ENCODE data around the gene BRSK2.
"Not testable (repeated sequence)": the region's sequence is repeated elsewhere in the genome, so short reads cannot be mapped to it uniquely, and the experiment has no call there.

Gene BRSK2

DNA sequence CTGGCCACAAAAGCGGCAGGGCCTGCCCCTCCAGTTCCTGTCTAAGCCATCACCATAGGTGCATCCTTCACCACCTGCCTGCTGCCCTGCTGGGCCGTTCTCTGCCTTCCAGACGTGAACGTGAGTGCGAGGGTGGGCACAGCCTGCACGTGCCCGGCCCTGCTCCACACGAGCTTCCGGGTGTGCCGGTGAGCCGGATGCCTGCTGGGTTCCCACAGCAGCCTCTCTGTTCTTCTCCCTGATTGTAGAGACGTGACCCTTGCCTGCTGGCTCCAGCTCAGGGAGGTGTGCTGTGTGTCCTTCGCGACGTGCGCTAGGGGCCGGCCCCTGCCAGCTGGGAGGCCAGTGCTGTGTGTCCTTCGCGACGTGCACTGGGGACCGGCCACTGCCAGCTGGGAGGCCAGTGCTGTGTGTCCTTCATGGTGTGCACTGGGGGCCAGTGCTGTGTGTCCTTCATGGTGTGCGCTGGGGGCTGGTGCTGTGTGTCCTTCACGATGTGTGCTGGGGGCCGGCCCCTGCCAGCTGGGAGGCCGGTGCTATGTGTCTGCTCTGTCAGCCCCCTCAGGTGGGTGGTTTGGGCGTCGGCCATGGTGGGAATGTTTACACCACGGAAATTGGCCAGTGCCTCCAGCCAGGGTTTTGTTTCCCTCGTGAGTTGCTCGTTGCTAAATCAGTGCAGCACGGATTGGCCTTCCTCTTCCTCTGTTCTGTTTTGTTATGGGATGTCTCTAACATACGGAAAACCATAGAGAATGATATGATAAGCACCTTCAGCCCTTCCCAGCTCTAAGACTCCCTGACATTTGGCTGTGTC lies 35.4 kb upstream of the BRSK2 start:
- DNase-seq: no peak

DNA sequence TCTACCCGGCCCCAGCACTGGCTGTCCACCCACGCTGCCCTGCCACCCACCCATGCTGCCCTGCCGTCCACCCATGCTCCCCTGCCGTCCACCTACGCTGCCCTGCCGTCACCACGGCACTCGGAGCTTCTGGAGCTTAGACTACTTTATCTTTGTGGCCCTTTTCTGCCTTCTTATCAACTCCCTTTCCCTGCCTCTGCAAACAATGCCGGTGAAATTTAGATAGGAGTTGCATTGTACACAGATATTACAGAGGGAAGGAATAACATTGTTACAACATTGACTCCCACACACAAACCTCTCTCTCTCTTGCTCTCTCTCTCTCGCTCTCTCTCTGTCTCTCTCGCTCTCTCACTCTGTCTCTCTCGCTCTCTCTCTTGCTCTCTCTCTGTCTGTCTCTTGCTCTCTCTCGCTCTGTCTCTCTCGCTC lies 33.7 kb upstream of the BRSK2 start:
- DNase-seq: no peak

GRCh38 chr11:1356478-1356960 lies 33.2 kb upstream of the BRSK2 start:
- DNase-seq: no peak

- DNase-seq: no peak
These were observed 31.4 kb upstream of the BRSK2 start for GRCh38 chr11:1358286-1358685.

- DNase-seq: not testable (repeated sequence)
These were observed 30.8 kb upstream of the BRSK2 start for GRCh38 chr11:1358931-1359330.

DNA sequence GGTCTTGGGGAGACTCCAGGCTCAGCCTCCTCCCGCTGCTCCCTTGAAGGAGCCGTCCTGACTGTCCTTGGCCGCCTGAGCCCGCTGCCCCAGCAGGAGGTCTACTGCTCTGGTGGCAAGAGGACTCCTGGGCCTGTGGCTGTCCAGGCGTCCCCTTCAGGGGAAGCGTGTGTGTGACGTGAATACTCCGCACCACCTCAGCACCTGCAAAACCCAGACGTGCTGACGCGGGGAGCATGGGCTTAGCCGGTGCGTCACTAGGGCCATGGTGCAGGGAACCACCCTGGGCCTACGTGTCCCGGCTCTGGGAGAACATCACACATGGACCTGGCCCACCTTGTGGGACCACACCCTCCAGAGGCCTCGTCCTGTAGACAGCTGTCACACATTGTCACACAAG lies 30.2 kb upstream of the BRSK2 start:
- DNase-seq: no peak

DNA sequence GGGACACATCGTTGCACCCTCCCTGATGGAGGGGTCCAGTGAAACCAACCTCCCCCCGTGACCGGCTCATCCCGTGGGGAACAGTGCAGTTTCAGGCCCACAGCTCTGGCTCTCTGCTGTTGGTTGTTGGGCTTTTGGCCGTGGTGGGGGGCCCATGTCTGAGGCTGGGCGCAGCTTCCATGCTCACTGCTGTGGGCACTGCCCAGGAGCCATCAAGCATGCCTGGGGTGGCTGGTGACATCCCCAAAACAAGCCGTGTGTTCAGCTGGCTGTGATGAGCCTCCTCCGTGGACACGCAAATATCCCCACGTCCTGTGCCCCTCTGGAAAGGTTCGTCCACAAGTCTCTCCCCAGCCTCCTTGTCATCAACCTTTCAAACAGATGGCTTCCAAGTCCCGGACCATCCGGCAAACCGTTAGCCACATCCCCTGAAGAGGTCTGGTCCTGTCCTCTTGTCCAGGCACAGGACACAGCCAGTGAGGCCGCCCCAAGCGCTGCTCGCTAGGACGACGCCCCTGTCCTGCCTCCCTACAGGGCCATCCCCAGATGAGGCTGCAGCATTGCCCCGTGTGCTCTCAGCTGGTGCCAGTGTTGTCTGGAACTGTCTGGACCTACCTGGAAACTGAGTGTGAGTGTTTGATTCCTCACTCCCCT lies 29.4 kb upstream of the BRSK2 start:
- DNase-seq: no peak

DNA sequence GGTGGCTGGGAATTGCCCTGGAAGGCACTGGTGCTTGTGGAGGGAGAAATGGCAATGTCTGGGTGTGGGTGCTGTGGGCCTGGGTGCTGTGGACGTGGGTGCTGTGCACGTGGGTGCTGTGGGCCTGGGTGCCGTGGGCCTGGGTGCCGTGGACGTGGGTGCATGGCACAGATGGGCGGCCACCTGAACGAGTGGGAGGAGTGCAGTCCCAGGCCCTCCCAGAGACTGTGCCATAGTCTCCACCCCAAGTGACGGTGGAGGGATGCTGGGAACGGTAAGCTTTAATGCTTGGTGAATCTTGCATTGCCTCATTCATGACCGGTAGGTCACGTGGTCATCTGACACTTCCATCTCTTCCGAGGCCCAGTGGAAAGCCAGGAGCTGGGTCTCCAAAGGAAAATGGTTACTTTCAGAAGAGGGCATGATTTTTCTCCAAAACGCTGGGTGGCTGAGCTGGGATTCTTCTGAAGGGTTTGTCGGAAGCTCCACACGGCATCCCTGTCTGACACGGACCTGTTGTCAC lies 28.8 kb upstream of the BRSK2 start:
- no peak for DNase-seq

DNA sequence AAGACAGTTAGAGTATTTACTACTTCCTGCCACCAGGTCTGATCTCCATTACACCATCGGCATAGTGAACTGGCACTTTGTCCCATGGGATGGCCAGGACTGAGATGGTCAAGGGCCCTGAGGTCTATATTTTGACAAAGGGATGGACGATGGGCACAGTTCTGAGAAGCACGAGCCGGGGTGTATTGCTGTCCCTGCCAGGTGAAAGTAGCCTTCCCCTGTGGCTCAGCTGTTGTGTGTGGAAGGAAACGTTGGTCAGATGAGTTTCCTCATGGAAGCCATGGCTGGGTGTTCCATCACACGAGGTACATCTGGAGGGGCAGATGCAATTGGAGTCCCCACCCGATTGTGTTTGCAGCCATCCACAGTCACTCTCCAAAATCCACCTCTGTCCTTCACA lies 27.9 kb upstream of the BRSK2 start:
- DNase-seq: no peak

GRCh38 chr11:1367721-1368120 lies 22.0 kb upstream of the BRSK2 start:
- DNase-seq: no peak

DNA sequence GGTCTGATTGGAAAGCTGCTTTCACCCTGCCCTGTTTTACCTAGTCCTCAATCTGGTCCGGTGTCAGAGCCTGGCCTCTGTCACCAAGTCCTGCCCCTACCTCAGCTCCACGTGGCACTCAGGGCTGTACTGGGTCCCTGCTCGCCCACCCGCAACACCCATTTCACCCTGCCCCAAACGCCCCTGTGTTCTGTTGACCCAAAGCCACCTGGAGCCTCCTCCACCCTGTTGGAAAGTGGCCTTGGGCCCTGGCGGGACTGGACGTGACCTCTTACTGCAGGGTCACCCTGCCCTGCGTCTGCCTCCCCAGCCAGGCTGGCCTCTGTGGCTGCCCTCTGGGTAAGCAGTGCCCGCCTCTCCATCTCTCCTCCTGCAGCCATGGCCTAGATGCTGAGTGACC lies 21.5 kb upstream of the BRSK2 start:
- no peak for DNase-seq

GRCh38 chr11:1368966-1369365 lies 20.8 kb upstream of the BRSK2 start:
- no peak for DNase-seq

GRCh38 chr11:1369371-1370005 lies 20.2 kb upstream of the BRSK2 start:
- DNase-seq: no peak

- DNase-seq: no peak
These were observed 19.3 kb upstream of the BRSK2 start for GRCh38 chr11:1370186-1371025.

- DNase-seq: no peak
These were observed 18.8 kb upstream of the BRSK2 start for GRCh38 chr11:1371026-1371325.

DNA sequence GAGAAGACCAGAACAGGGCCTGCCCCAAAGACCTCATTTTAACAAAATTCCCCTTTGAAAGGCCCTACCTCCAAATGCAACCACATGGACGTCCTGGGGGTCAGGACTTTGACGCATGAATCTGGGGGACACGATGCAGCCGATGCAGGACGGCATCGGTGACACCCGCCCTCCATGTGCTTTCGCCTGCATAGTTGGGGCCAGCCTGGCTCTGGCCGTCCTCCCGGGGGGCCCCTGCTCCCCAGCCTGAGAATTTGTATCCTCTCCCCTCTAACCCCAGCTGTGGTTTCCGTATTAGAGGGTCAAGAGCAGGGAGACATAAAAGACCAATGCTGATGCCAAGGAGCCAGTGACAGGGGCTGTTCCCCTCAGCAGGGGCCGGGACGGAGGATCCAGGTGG lies 18.4 kb upstream of the BRSK2 start:
- DNase-seq: no peak

DNA sequence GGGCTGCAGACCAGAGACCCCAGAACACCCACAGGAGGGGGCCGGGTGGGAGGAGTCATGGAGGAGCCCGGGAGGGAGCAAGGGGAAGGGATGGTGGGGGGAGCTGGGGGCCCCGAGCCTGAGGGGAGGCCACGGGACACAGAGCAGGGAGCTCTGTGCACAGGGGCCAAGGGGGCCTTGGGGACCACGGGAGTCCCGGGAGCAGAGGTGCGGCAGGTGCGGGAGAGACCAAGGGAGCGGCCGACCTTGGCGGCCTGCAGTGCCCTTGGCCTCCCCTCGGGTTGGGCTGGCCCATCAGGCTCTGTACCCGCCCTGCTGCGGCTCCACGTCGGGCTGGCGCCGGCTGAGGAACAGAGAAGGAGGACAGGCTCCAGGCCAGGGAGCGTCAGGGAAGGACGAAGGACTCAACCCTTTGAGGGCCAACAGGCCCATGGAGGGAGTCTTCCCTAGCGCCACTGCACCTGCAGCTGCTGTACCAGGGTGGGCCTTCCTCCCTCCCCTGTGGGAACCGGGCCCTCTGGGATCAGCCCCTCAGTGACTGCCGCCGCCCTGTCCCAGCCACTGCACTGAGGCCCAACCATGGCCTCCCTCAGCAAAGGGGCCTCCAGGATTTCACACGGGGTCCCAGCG lies 17.8 kb upstream of the BRSK2 start:
- no peak for DNase-seq

- no peak for DNase-seq
These were observed 17.1 kb upstream of the BRSK2 start for GRCh38 chr11:1372660-1373059.

DNA sequence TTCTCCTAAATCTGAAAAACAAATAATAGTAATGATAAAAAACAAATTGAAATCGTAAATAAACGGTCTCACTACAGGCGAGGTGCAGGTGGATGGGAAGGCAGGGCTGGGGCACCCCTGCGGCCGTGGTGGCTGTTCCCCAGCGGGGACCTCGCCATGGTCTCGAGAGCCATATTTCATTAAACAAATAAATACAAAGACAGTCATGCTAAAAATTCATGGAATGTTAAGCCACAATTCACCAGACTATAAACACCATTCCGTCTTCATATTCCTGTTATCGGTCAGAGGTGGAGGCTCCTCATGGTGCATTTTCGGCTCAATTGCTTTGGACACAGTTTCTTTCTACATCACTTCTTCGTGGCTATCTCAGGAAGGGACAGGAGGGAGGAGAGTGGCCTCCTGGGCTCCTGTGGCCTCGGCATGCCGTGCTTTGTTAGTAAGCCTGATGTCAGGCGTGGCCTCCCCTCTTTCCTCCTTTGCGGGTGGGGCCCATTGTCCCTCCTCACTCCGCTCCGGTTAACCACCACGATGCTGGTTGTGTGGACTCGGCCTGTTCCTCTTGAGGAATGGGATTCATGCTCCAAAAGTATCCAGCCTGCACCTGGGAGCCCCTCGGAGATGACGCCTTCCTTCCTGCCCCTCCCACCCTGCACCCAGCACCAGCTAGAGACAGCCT lies 16.1 kb upstream of the BRSK2 start:
- no peak for DNase-seq

Measured in nucleus accumbens (tissue), 56 donors.